IMR-90 (cell line): ENCODE data around the gene NEURL1B. TPM values are rescaled to one million over a fixed set of nuclear protein-coding genes. Genes with fewer than 3 reads are reported as not detected.

Experiments
- ATAC-seq: fragments of 200-7000 bp; cut with Tn5 transposase; 2 replicates; pipeline ENCODE4 v1.9.1; 2020; ENCODE audit warnings: low read depth, mild to moderate bottlenecking, moderate library complexity
- BruUV-seq: library from RNA; stranded (reverse); fragments of 400-500 nt; replicated peaks from 2 replicates; lab custom pipeline; 2021; lab: Mats Ljungman, UMichigan
- CTCF ChIA-PET: fragments of 300-600 bp; formaldehyde crosslinking; extraction: SDS; loops from one replicate; lab custom pipeline; 2021; ENCODE audit warnings: antibody characterized with exemption; lab: Yijun Ruan, JAX
- POLR2A ChIA-PET: fragments of 300-600 bp; sonication (Branson Sonifier 250); formaldehyde crosslinking; loops from one replicate; lab custom pipeline; 2022; ENCODE audit warnings: antibody characterized with exemption; ENCODE audit not compliant: unreplicated experiment; lab: Charles Lee
- DNase-seq: peaks from one replicate; pipeline ENCODE4 v3.0.0; 2013
- H2AFZ ChIP-seq: replicated peaks from 2 replicates; pipeline ENCODE3; 2013; ENCODE audit warnings: low read length, mild to moderate bottlenecking; ENCODE audit not compliant: poor library complexity
- H2AK5ac ChIP-seq: 2 replicates; pipeline ENCODE4 v1.6.1; 2013; ENCODE audit warnings: low read depth, low read length, inconsistent platforms
- H2AK9ac ChIP-seq: replicated peaks from 2 replicates; pipeline ENCODE3; 2013; ENCODE audit warnings: mild to moderate bottlenecking, low read depth, low read length, moderate library complexity; ENCODE audit not compliant: poor library complexity
- H2BK120ac ChIP-seq: 2 replicates; pipeline ENCODE4 v1.6.1; 2013; ENCODE audit warnings: low read depth, low read length, inconsistent platforms
- H2BK15ac ChIP-seq: 3 replicates; pipeline ENCODE4 v1.6.1; 2013; ENCODE audit warnings: low read depth, low read length, inconsistent platforms
- H2BK20ac ChIP-seq: 2 replicates; pipeline ENCODE4 v1.6.1; 2013; ENCODE audit warnings: low read depth, mild to moderate bottlenecking, inconsistent platforms, low read length, moderate library complexity
- H2BK5ac ChIP-seq: 2 replicates; pipeline ENCODE4 v1.6.1; 2013; ENCODE audit warnings: mild to moderate bottlenecking, low read depth, low read length, inconsistent platforms; ENCODE audit not compliant: poor library complexity, severe bottlenecking
- H3K14ac ChIP-seq: replicated peaks from 2 replicates; pipeline ENCODE4 v1.6.1; 2013; ENCODE audit warnings: low read depth, low read length, inconsistent platforms
- H3K18ac ChIP-seq: 2 replicates; pipeline ENCODE4 v1.6.1; 2013; ENCODE audit warnings: low read depth, low read length, control low read depth
- H3K23ac ChIP-seq: 2 replicates; pipeline ENCODE4 v1.6.1; 2013; ENCODE audit warnings: low read depth, low read length, inconsistent platforms
- H3K27ac ChIP-seq: 2 replicates; pipeline ENCODE4 v1.5.1; 2013; ENCODE audit warnings: mild to moderate bottlenecking, control low read depth, low read length; ENCODE audit not compliant: insufficient read depth
- H3K27me3 ChIP-seq: 2 replicates; pipeline ENCODE4 v1.6.1; 2013; ENCODE audit warnings: low read length; ENCODE audit not compliant: control insufficient read depth, insufficient read depth
- H3K36me3 ChIP-seq: 2 replicates; pipeline ENCODE4 v1.6.1; 2013; ENCODE audit warnings: low read length, mixed read lengths; ENCODE audit not compliant: control insufficient read depth, insufficient read depth
- H3K4ac ChIP-seq: 2 replicates; pipeline ENCODE4 v1.6.1; 2013; ENCODE audit warnings: low read depth, low read length, inconsistent platforms
- H3K4me1 ChIP-seq: 2 replicates; pipeline ENCODE4 v1.6.1; 2013; ENCODE audit warnings: low read length, mixed read lengths; ENCODE audit not compliant: control insufficient read depth, insufficient read depth
- H3K4me2 ChIP-seq: 2 replicates; pipeline ENCODE4 v1.6.1; 2013; ENCODE audit warnings: low read depth, mild to moderate bottlenecking, control low read depth, low read length, moderate library complexity
- H3K4me3 ChIP-seq: 2 replicates; pipeline ENCODE4 v1.5.1; 2013; ENCODE audit warnings: low read depth, mild to moderate bottlenecking, control low read depth, low read length, moderate library complexity; ENCODE audit not compliant: insufficient read depth
- H3K56ac ChIP-seq: 2 replicates; pipeline ENCODE4 v1.6.1; 2013; ENCODE audit warnings: low read length, inconsistent platforms; ENCODE audit not compliant: insufficient read depth; ENCODE audit errors: extremely low read depth
- H3K79me1 ChIP-seq, 2 experiments: 2 replicates each; pipeline ENCODE4 v1.6.1; 2013; ENCODE audit warnings: low read length in 2 of 2, inconsistent platforms in 1 of 2, low read depth in 1 of 2
- H3K9ac ChIP-seq: 2 replicates; pipeline ENCODE4 v1.6.1; 2013; ENCODE audit warnings: low read depth, low read length, control low read depth
- H3K9me1 ChIP-seq: 2 replicates; pipeline ENCODE4 v1.6.1; 2013; ENCODE audit warnings: low read length, inconsistent platforms; ENCODE audit not compliant: insufficient read depth
- H3K9me3 ChIP-seq: 2 replicates; pipeline ENCODE4 v1.6.1; 2013; ENCODE audit warnings: low read length; ENCODE audit not compliant: control insufficient read depth, insufficient read depth
- H4K20me1 ChIP-seq: 2 replicates; pipeline ENCODE4 v1.6.1; 2013; ENCODE audit warnings: low read length, inconsistent platforms; ENCODE audit not compliant: insufficient read depth
- H4K5ac ChIP-seq: 2 replicates; pipeline ENCODE4 v1.6.1; 2013; ENCODE audit warnings: mild to moderate bottlenecking, low read depth, low read length, control low read depth
- H4K8ac ChIP-seq, 2 experiments: 2 replicates each; pipeline ENCODE4 v1.6.1; 2013; ENCODE audit warnings: low read depth in 2 of 2, low read length in 2 of 2, control low read depth in 1 of 2, inconsistent platforms in 1 of 2
- H4K91ac ChIP-seq: 2 replicates; pipeline ENCODE4 v1.6.1; 2013; ENCODE audit warnings: low read depth, low read length, inconsistent platforms; ENCODE audit not compliant: insufficient read depth
- BHLHE40 ChIP-seq: fragments of 150-350 bp; IDR thresholded peaks from 2 replicates; pipeline ENCODE4 v1.6.1; 2016; ENCODE audit warnings: mild to moderate bottlenecking, low read depth, low read length
- CEBPB ChIP-seq: IDR thresholded peaks from 2 replicates; pipeline ENCODE4 v1.6.1; 2012; ENCODE audit warnings: low read depth, low read length, improper control_type of control experiment
- CHD1 ChIP-seq: IDR thresholded peaks from 2 replicates; pipeline ENCODE4 v1.6.1; 2012; ENCODE audit warnings: low read depth, low read length, improper control_type of control experiment
- CTCF ChIP-seq: conservative IDR thresholded peaks from 2 replicates; pipeline ENCODE4 v1.5.1; 2012; ENCODE audit warnings: mild to moderate bottlenecking, low read depth, low read length, improper control_type of control experiment
- ELK1 ChIP-seq: fragments of 150-350 bp; IDR thresholded peaks from 2 replicates; pipeline ENCODE4 v1.6.1; 2016; ENCODE audit warnings: low read depth, mild to moderate bottlenecking, low read length, moderate library complexity, borderline replicate concordance
- FOS ChIP-seq: fragments of 150-350 bp; IDR thresholded peaks from 2 replicates; pipeline ENCODE4 v1.6.1; 2016; ENCODE audit warnings: low read depth, low read length
- MAFK ChIP-seq: IDR thresholded peaks from 2 replicates; pipeline ENCODE4 v1.6.1; 2012; ENCODE audit warnings: low read depth, low read length, improper control_type of control experiment
- MAZ ChIP-seq: IDR thresholded peaks from 2 replicates; pipeline ENCODE4 v1.6.1; 2012; ENCODE audit warnings: low read depth, mild to moderate bottlenecking, low read length, improper control_type of control experiment, moderate library complexity, borderline replicate concordance
- MXI1 ChIP-seq: IDR thresholded peaks from 2 replicates; pipeline ENCODE4 v1.6.1; 2012; ENCODE audit warnings: low read depth, mild to moderate bottlenecking, low read length, moderate library complexity, borderline replicate concordance
- NFE2L2 ChIP-seq: fragments of 150-350 bp; IDR thresholded peaks from 2 replicates; pipeline ENCODE4 v1.6.1; 2016; ENCODE audit warnings: low read depth, mild to moderate bottlenecking, low read length
- POLR2A ChIP-seq: IDR thresholded peaks from 2 replicates; pipeline ENCODE4 v1.6.1; 2012; ENCODE audit warnings: mild to moderate bottlenecking, low read depth, low read length
- RAD21 ChIP-seq: IDR thresholded peaks from 2 replicates; pipeline ENCODE4 v1.6.1; 2012; ENCODE audit warnings: low read length, improper control_type of control experiment
- RCOR1 ChIP-seq: IDR thresholded peaks from 2 replicates; pipeline ENCODE4 v1.6.1; 2012; ENCODE audit warnings: mild to moderate bottlenecking, low read length, improper control_type of control experiment; ENCODE audit not compliant: insufficient replicate concordance
- RFX5 ChIP-seq: IDR thresholded peaks from 2 replicates; pipeline ENCODE4 v1.8.0; 2012; ENCODE audit warnings: low read depth, mild to moderate bottlenecking, low read length, moderate library complexity
- SMC3 ChIP-seq: fragments of 150-350 bp; IDR thresholded peaks from 2 replicates; pipeline ENCODE4 v1.6.1; 2016; ENCODE audit warnings: low read depth, mild to moderate bottlenecking, antibody characterized with exemption, low read length, moderate library complexity
- USF2 ChIP-seq: fragments of 150-350 bp; IDR thresholded peaks from 2 replicates; pipeline ENCODE4 v1.6.1; 2017; ENCODE audit warnings: mild to moderate bottlenecking, antibody characterized with exemption, low read length, low read depth
- WGBS, 2 experiments: methylation state at CpG; one replicate each; pipeline versions ENCODE4 v1.1.5 to v1.1.7; 2013; ENCODE audit warnings: missing lambda C conversion rate in 2 of 2; ENCODE audit not compliant: insufficient read length in 1 of 2; ENCODE audit errors: extremely low coverage in 2 of 2; 5-methylcytosine and 5-hydroxymethylcytosine counted together
- dilution Hi-C: fragments of 300-500 bp; cut with HindIII; formaldehyde crosslinking; loops from one replicate; pipeline ENCODE4 v1.14.3; 2018; ENCODE audit warnings: low sequenced_read_pairs; ENCODE audit not compliant: unreplicated experiment
- in situ Hi-C: fragments of 300-500 bp; cut with MboI; formaldehyde crosslinking; loops from 3 replicates; pipeline ENCODE4 v1.14.3; 2019; ENCODE audit warnings: low sequenced_read_pairs, inconsistent platforms, mixed read lengths
- intact Hi-C: fragments of 100-400 bp; cut with micrococcal nuclease; formaldehyde crosslinking; loops from 2 replicates; pipeline ENCODE4 v1.10.0; 2022
- polyA plus RNA-seq, 3 experiments: library from polyadenylated mRNA; depleted of rRNA; stranded (reverse); fragments of >200 nt; gene quantifications; 2 replicates each; pipeline ENCODE4 v1.2.3, GENCODE V29; 2012; ENCODE audit warnings: low replicate concordance in 1 of 3
- total RNA-seq: library from RNA; depleted of rRNA; stranded (reverse); fragments of >200 nt; gene quantifications from 2 replicates; pipeline ENCODE4 v1.2.3, GENCODE V29; 2012

The NEURL1B gene
- total and polyA plus RNA-seq, 2 of the 4 experiments (the other 2 are of a cell fraction), result 1.8 to 2.8 TPM

GRCh38 chr5:172664018-172664417, 23.0 kb downstream of the NEURL1B start:
- Histone ChIP-seq H3K79me1 (peaks cover 30 to 66% of the 10 kb centered on the region in 2 experiments; a peak in 3 of 4 replicates), H3K4me2 (peak overlapping the region; percentile 62), H3K23ac (peak overlapping the region; percentile 48), H2BK20ac (peak overlapping the region; percentile 10; the same call in 1 of the 2 replicates), H3K4ac (peak overlapping the region; percentile 78), H3K56ac (peak overlapping the region; percentile 12), H4K8ac (peak overlapping the region; percentile 23 to 71), H4K20me1 (no peaks in the 10 kb centered on the region), H3K4me3 (no peak overlapping the region), H2BK15ac (peak overlapping the region; percentile 60; the same call in 1 of the 3 replicates), H2BK5ac (peak overlapping the region; percentile 11), H2BK120ac (peak overlapping the region; percentile 10), H3K14ac (0 out of 2 replicates have a peak overlapping the region, but pooled peaks have one; percentile 34), H2AFZ (no peak overlapping the region), H3K9me3 (no peaks in the 10 kb centered on the region), H4K91ac (peak overlapping the region; percentile 52; the same call in 1 of the 2 replicates), H2AK9ac (no peak overlapping the region), H3K36me3 (no peaks in the 10 kb centered on the region), H3K9ac (peak overlapping the region; percentile 37), H3K27me3 (no peaks in the 10 kb centered on the region), H3K18ac (peak overlapping the region; percentile 82), H4K5ac (peak overlapping the region; percentile 93), H3K27ac (peak overlapping the region; percentile 92; the same call in 1 of the 2 replicates), H3K4me1 (peaks cover 39% of the 10 kb centered on the region), H3K9me1 (peaks cover 29% of the 10 kb centered on the region), H2AK5ac (0 out of 2 replicates have a peak overlapping the region, but pooled peaks have one; percentile 33)
- intact Hi-C loops, result loop anchor here (5.0 kb wide), 1 partner anchor 33 kb away; no protein-coding TSS in a partner anchor
- ChIA-PET POLR2A (no interaction called here), CTCF (interaction anchor here (0.5 to 2.8 kb wide), 3 partner anchors 9 to 211 kb away, joined by 3 to 8 read pairs (median 3); no protein-coding TSS in a partner anchor)
- BruUV-seq, result no TSS peak
- dilution Hi-C loops, result no loop called here
- in situ Hi-C loops, result no loop called here
- DNase-seq, result no peak
- ATAC-seq, result no peak
- WGBS, 2 experiments, result 47% methylated on average over 3 of the region's 5 CpGs; no CpG with 5 or more reads in 1 of the 2 experiments
- TF ChIP-seq RCOR1 (no peak), SMC3 (no peak), MXI1 (no peak), CEBPB (no peak), FOS (no peak), POLR2A (no peak), ELK1 (no peak), BHLHE40 (no peak), MAZ (no peak), RFX5 (no peak), USF2 (no peak), NFE2L2 (no peak), CTCF (no peak), MAFK (no peak), CHD1 (no peak), RAD21 (no peak)
